MCF 10A (cell line): ENCODE results near the gene MOV10. TPM values are rescaled to one million over a fixed set of nuclear protein-coding genes. Genes with fewer than 3 reads are reported as not detected.

Source experiments
- BruUV-seq: library from RNA; stranded (reverse); fragments of 400-500 nt; replicated peaks from 2 replicates; lab custom pipeline; 2021; lab: Mats Ljungman, UMichigan
- CTCF ChIA-PET: fragments of 300-600 bp; sonication (Branson Sonifier 250); formaldehyde crosslinking; extraction: SDS; loops from one replicate; lab custom pipeline; 2021; ENCODE audit warnings: antibody characterized with exemption, inconsistent platforms; lab: Yijun Ruan, JAX
- POLR2A ChIA-PET: fragments of 300-600, 350-650 bp; sonication (Branson Sonifier 250); formaldehyde crosslinking; extraction: SDS; loops from one replicate; lab custom pipeline; 2020; ENCODE audit warnings: antibody characterized with exemption, inconsistent platforms; lab: Yijun Ruan, JAX
- DNase-seq: peaks from one replicate; pipeline ENCODE4 v3.0.0-alpha.2; 2018; ENCODE audit not compliant: unreplicated experiment
- H3K27ac Mint-ChIP-seq: one replicate; pipeline ENCODE4 v1.8.0; 2022; ENCODE audit warnings: mild to moderate bottlenecking, low read depth, mixed read lengths; ENCODE audit not compliant: unreplicated experiment
- H3K27me3 Mint-ChIP-seq: one replicate; pipeline ENCODE4 v1.8.0; 2022; ENCODE audit warnings: mixed read lengths; ENCODE audit not compliant: insufficient read depth, unreplicated experiment
- H3K36me3 Mint-ChIP-seq: one replicate; pipeline ENCODE4 v1.8.0; 2022; ENCODE audit warnings: mild to moderate bottlenecking, moderate library complexity, mixed read lengths; ENCODE audit not compliant: insufficient read depth, unreplicated experiment
- H3K4me1 Mint-ChIP-seq: one replicate; pipeline ENCODE4 v1.8.0; 2022; ENCODE audit warnings: mixed read lengths; ENCODE audit not compliant: insufficient read depth, unreplicated experiment
- H3K4me3 Mint-ChIP-seq: one replicate; pipeline ENCODE4 v1.8.0; 2022; ENCODE audit warnings: mild to moderate bottlenecking, moderate library complexity, mixed read lengths; ENCODE audit not compliant: unreplicated experiment
- H3K9me3 Mint-ChIP-seq: one replicate; pipeline ENCODE4 v1.8.0; 2022; ENCODE audit warnings: mixed read lengths; ENCODE audit not compliant: unreplicated experiment
- intact Hi-C: fragments of 100-400 bp; cut with micrococcal nuclease; formaldehyde crosslinking; loops from 2 replicates; pipeline ENCODE4 v1.14.1; 2022
- total RNA-seq: library from RNA; stranded (reverse); gene quantifications from 2 replicates; pipeline ENCODE4 v1.2.3, GENCODE V29; 2022
- TF ChIP-seq, protein P1 (sequence below): fragments of 200-600 bp; IDR thresholded peaks from one replicate; pipeline ENCODE4 v1.8.0; 2022; ENCODE audit warnings: antibody characterized with exemption, mild to moderate bottlenecking; ENCODE audit not compliant: unreplicated experiment

Gene MOV10
- total RNA-seq, 1 experiment from 2014 or later, result 55.6 TPM

- TF ChIP-seq, protein P1, sequence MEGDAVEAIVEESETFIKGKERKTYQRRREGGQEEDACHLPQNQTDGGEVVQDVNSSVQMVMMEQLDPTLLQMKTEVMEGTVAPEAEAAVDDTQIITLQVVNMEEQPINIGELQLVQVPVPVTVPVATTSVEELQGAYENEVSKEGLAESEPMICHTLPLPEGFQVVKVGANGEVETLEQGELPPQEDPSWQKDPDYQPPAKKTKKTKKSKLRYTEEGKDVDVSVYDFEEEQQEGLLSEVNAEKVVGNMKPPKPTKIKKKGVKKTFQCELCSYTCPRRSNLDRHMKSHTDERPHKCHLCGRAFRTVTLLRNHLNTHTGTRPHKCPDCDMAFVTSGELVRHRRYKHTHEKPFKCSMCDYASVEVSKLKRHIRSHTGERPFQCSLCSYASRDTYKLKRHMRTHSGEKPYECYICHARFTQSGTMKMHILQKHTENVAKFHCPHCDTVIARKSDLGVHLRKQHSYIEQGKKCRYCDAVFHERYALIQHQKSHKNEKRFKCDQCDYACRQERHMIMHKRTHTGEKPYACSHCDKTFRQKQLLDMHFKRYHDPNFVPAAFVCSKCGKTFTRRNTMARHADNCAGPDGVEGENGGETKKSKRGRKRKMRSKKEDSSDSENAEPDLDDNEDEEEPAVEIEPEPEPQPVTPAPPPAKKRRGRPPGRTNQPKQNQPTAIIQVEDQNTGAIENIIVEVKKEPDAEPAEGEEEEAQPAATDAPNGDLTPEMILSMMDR, result no peak
- BruUV-seq, result no TSS peak
- Mint-ChIP-seq H3K36me3 (no peaks in the 10 kb centered on the region), H3K4me3 (no peak overlapping the region), H3K27ac (no peak overlapping the region), H3K4me1 (peaks cover 5% of the 10 kb centered on the region), H3K27me3 (no peaks in the 10 kb centered on the region), H3K9me3 (no peaks in the 10 kb centered on the region)
- POLR2A ChIA-PET, result interaction anchor here (0.7 to 3.8 kb wide), 4 partner anchors 82 to 356 kb away, joined by 3 to 32 read pairs (median 16); partner anchors contain the start of gene LRIG2
- CTCF ChIA-PET, result interaction anchor here (0.5 to 15.1 kb wide), 39 partner anchors 9 to 1034 kb away, joined by 3 to 838 read pairs (median 7); partner anchors contain the start of gene LRIG2
- intact Hi-C loops, result loop anchor here (2.0 to 5.0 kb wide), 2 partner anchors 165 to 355 kb away; partner anchors contain the start of gene LRIG2
- DNase-seq, result no peak
Observed at GRCh38 chr1:112717263-112717873, 42.9 kb downstream of the MOV10 start.

GRCh38 chr1:112718691-112719418 is 44.4 kb downstream of the MOV10 start:
- H3K4me3 Mint-ChIP-seq, result no peak overlapping the region
- no peak overlapping the region for H3K27ac Mint-ChIP-seq
- TF ChIP-seq, protein P1, result peak; percentile 77
- H3K9me3 Mint-ChIP-seq, result no peaks in the 10 kb centered on the region
- CTCF ChIA-PET, result interaction anchor here (0.5 to 15.1 kb wide), 56 partner anchors 10 to 636 kb away, joined by 3 to 838 read pairs (median 4); partner anchors contain the start of genes LRIG2 and MOV10
- BruUV-seq, result no TSS peak
- H3K36me3 Mint-ChIP-seq, result no peaks in the 10 kb centered on the region
- POLR2A ChIA-PET, result interaction anchor here (0.5 to 3.8 kb wide), 2 partner anchors 85 to 230 kb away, joined by 3 to 32 read pairs; no protein-coding TSS in a partner anchor
- H3K4me1 Mint-ChIP-seq, result peaks cover 5% of the 10 kb centered on the region
- intact Hi-C loops, result loop anchor here (1.0 to 5.0 kb wide), 2 partner anchors 163 to 323 kb away; no protein-coding TSS in a partner anchor
- H3K27me3 Mint-ChIP-seq, result no peaks in the 10 kb centered on the region
- peak; percentile 78 for DNase-seq

DNA sequence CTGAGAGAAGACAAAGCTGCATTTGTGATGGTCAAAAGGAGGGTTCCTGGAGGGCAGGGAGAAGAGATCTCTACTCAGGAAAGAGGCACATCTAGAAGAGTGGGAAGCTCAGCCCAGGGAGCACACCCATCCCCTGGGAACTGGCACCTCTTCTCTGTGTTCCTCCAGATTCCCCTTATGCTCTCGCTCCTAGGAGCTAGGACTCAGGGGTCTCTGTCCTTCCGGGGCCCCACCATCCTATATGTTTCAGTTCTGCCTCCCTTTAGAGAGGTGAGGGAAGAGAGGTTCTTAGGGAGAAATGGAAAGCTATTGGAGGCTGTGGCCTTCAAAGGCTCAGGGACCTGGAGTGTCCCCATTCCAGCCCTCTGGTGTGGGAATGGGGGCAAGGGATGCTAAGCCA is 45.2 kb downstream of the MOV10 start:
- ChIA-PET CTCF (interaction anchor here (0.6 to 15.1 kb wide), 22 partner anchors 9 to 353 kb away, joined by 3 to 838 read pairs (median 5); partner anchors contain the start of genes LRIG2 and MOV10), POLR2A (interaction anchor here (0.5 kb wide), 1 partner anchor 353 kb away, joined by 3 read pairs; the partner anchor contains the start of gene LRIG2)
- Mint-ChIP-seq H3K27me3 (no peaks in the 10 kb centered on the region), H3K4me3 (no peak overlapping the region), H3K9me3 (no peaks in the 10 kb centered on the region), H3K4me1 (peaks cover 5% of the 10 kb centered on the region), H3K27ac (no peak overlapping the region), H3K36me3 (no peaks in the 10 kb centered on the region)
- TF ChIP-seq, protein P1, result no peak
- DNase-seq, result no peak
- no TSS peak for BruUV-seq
- intact Hi-C loops, result loop anchor here (5.0 kb wide), 1 partner anchor 163 kb away; no protein-coding TSS in a partner anchor
